ENCODE measurements around the gene EXOC3L4.

DNA sequence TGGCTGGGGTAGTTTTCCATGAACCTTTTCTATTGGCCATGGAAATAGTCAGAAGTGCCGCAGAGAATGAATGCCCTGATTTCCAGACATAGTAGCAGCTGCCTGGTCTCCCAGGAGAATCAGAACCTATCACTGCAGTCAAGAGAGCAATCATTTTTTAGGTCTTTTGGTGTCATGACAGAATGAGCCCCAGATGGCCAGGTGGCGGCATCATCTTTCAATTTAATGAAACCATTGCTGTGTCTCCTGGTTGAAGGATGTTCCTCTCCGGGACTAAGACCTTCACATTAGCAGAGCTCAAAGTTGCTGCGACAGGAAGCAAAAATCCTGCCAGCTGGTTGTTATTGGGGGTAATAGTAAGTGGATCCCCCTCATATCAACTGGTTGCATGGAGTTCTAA is 47.5 kb downstream of the EXOC3L4 start:
- no peak for TF ChIP-seq MCM3 (IDR thresholded peaks at IDR 0.05)
- TF ChIP-seq NR2C2 (CRISPR knock-in tag; IDR thresholded peaks at IDR 0.05): no peak
- no peak for TF ChIP-seq NR2C2 (tag; IDR thresholded peaks at IDR 0.05)
- TF ChIP-seq, protein P1, sequence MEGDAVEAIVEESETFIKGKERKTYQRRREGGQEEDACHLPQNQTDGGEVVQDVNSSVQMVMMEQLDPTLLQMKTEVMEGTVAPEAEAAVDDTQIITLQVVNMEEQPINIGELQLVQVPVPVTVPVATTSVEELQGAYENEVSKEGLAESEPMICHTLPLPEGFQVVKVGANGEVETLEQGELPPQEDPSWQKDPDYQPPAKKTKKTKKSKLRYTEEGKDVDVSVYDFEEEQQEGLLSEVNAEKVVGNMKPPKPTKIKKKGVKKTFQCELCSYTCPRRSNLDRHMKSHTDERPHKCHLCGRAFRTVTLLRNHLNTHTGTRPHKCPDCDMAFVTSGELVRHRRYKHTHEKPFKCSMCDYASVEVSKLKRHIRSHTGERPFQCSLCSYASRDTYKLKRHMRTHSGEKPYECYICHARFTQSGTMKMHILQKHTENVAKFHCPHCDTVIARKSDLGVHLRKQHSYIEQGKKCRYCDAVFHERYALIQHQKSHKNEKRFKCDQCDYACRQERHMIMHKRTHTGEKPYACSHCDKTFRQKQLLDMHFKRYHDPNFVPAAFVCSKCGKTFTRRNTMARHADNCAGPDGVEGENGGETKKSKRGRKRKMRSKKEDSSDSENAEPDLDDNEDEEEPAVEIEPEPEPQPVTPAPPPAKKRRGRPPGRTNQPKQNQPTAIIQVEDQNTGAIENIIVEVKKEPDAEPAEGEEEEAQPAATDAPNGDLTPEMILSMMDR (IDR thresholded peaks at IDR 0.05 in 2 of 3, conservative IDR thresholded peaks at IDR 0.05 in 1 of 3; ENCODE audit: insufficient read depth in 2 of 3, low read depth in 1 of 3, low read length in 3 of 3): peak; percentile 37 to 51 (median 38); a peak in 4 of 6 replicates
- TF ChIP-seq, protein P2, sequence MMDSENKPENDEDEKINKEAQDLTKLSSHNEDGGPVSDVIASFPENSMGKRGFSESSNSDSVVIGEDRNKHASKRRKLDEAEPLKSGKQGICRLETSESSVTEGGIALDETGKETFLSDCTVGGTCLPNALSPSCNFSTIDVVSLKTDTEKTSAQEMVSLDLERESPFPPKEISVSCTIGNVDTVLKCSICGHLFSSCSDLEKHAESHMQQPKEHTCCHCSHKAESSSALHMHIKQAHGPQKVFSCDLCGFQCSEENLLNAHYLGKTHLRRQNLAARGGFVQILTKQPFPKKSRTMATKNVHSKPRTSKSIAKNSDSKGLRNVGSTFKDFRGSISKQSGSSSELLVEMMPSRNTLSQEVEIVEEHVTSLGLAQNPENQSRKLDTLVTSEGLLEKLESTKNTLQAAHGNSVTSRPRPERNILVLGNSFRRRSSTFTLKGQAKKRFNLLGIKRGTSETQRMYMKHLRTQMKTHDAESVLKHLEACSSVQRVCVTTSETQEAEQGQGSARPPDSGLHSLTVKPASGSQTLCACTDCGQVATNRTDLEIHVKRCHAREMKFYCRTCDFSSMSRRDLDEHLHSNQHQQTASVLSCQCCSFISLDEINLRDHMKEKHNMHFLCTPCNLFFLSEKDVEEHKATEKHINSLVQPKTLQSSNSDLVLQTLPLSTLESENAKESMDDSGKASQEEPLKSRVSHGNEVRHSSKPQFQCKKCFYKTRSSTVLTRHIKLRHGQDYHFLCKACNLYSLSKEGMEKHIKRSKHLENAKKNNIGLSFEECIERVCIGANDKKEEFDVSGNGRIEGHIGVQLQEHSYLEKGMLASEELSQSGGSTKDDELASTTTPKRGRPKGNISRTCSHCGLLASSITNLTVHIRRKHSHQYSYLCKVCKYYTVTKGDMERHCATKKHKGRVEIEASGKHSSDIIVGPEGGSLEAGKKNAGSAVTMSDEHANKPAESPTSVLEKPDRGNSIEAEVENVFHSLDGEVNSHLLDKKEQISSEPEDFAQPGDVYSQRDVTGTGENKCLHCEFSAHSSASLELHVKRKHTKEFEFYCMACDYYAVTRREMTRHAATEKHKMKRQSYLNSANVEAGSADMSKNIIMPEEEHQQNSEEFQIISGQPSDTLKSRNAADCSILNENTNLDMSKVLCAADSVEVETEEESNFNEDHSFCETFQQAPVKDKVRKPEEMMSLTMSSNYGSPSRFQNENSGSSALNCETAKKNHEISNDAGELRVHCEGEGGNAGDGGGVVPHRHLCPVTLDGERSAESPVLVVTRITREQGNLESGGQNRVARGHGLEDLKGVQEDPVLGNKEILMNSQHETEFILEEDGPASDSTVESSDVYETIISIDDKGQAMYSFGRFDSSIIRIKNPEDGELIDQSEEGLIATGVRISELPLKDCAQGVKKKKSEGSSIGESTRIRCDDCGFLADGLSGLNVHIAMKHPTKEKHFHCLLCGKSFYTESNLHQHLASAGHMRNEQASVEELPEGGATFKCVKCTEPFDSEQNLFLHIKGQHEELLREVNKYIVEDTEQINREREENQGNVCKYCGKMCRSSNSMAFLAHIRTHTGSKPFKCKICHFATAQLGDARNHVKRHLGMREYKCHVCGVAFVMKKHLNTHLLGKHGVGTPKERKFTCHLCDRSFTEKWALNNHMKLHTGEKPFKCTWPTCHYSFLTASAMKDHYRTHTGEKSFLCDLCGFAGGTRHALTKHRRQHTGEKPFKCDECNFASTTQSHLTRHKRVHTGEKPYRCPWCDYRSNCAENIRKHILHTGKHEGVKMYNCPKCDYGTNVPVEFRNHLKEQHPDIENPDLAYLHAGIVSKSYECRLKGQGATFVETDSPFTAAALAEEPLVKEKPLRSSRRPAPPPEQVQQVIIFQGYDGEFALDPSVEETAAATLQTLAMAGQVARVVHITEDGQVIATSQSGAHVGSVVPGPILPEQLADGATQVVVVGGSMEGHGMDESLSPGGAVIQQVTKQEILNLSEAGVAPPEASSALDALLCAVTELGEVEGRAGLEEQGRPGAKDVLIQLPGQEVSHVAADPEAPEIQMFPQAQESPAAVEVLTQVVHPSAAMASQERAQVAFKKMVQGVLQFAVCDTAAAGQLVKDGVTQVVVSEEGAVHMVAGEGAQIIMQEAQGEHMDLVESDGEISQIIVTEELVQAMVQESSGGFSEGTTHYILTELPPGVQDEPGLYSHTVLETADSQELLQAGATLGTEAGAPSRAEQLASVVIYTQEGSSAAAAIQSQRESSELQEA (IDR thresholded peaks at IDR 0.05; ENCODE audit: low read depth): no peak
